NCI-H526 treated with DMSO at 0.1 percent for 48 hours (cell line): ENCODE results near the gene ACSL5.
"Not testable (repeated sequence)": the region's sequence is repeated elsewhere in the genome, so short reads cannot be mapped to it uniquely, and the experiment has no call there.

Source experiments
- DNase-seq: peaks from one replicate; lab custom pipeline; 2025; lab: John Stamatoyannopoulos, UW

The ACSL5 gene

GRCh38 chr10:112375721-112376395, 1.9 kb downstream of the ACSL5 start:
- no peak for DNase-seq

- no peak for DNase-seq
These were observed 2.5 kb downstream of the ACSL5 start for GRCh38 chr10:112376396-112376790.

- not testable (repeated sequence) for DNase-seq
These were observed 3.2 kb downstream of the ACSL5 start for GRCh38 chr10:112377116-112377515.

- DNase-seq = no peak
These were observed 5.8 kb downstream of the ACSL5 start for GRCh38 chr10:112379635-112380296.

GRCh38 chr10:112382515-112383235, 8.8 kb downstream of the ACSL5 start:
- DNase-seq = no peak

GRCh38 chr10:112383325-112383724, 9.4 kb downstream of the ACSL5 start:
- no peak for DNase-seq

- DNase-seq = no peak
These were observed 10.2 kb downstream of the ACSL5 start for GRCh38 chr10:112384141-112384540.

- no peak for DNase-seq
These were observed 11.3 kb downstream of the ACSL5 start for GRCh38 chr10:112385201-112385600.

- DNase-seq = not testable (repeated sequence)
These were observed 14.1 kb downstream of the ACSL5 start for GRCh38 chr10:112388056-112388455.

GRCh38 chr10:112388548-112388947, 14.6 kb downstream of the ACSL5 start:
- no peak for DNase-seq

- DNase-seq = no peak
These were observed 15.4 kb downstream of the ACSL5 start for GRCh38 chr10:112389271-112389822.

GRCh38 chr10:112390125-112390703, 16.3 kb downstream of the ACSL5 start:
- DNase-seq = no peak

- no peak for DNase-seq
These were observed 19.4 kb downstream of the ACSL5 start for GRCh38 chr10:112393341-112393740.

GRCh38 chr10:112393827-112394226, 19.9 kb downstream of the ACSL5 start:
- DNase-seq = no peak

GRCh38 chr10:112394475-112394875, 20.6 kb downstream of the ACSL5 start:
- no peak for DNase-seq

- DNase-seq = no peak
These were observed 22.1 kb downstream of the ACSL5 start for GRCh38 chr10:112395809-112396530.

- no peak for DNase-seq
These were observed 23.7 kb downstream of the ACSL5 start for GRCh38 chr10:112397592-112397991.

GRCh38 chr10:112402917-112403316, 29.0 kb downstream of the ACSL5 start:
- DNase-seq = no peak

- DNase-seq = no peak
These were observed 30.7 kb downstream of the ACSL5 start for GRCh38 chr10:112404617-112405016.

- not testable (repeated sequence) for DNase-seq
These were observed 32.9 kb downstream of the ACSL5 start for GRCh38 chr10:112406806-112407205.

GRCh38 chr10:112407696-112408095, 33.8 kb downstream of the ACSL5 start:
- no peak for DNase-seq

GRCh38 chr10:112409299-112409698, 35.4 kb downstream of the ACSL5 start:
- no peak for DNase-seq
